GM19452 (cell line): ENCODE data around the gene CBFA2T3.
"Not testable (repeated sequence)": the region's sequence is repeated elsewhere in the genome, so short reads cannot be mapped to it uniquely, and the experiment has no call there.

Experiments used
- ATAC-seq: cut with Tn5 transposase; IDR thresholded peaks from one replicate; pipeline ENCODE4 v1.9.1; 2021; ENCODE audit not compliant: unreplicated experiment

The CBFA2T3 gene

DNA sequence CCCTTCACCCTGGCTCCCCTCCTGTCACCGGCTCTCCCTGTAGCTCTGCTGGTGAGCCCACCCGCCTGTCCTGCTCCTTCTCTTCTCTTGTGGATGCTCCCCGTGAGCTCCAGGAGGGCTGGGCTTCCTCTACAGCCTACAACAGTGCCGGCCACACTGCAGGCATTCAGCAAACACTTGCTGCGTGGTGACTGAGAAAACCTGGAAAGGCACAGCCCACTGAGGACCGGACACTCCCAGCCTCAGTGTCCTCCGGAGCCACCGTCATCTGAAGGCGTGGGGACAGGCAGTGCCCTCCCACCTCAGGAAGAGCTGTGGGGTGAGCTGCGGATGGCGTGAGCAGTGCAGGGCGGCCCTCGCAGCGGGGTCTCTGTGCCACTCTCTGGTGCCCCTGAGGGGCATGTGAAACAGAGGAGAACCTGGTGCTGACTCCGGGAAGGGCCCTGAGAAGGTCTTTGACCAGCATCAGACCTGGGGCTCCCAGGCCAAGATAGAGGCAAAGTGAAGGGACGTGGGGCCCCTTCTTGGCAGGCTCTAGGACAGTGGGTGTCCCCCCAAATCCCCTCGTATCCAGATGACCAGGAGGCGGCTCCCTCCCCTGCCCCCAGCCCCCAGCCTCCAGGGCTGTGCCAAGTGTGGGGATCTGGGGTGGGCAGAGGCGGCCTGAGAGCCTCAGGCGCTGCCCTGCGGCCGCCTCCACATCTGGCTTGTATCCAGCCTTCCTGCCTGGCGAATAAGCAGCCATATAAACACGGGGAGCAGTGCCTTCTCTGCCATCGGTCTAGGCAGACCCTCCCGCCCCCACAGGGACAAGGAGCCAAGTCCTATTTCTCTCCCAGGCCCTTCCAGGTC, 66.5 kb downstream of the CBFA2T3 start:
- no peak for ATAC-seq

- no peak for ATAC-seq
Measured at GRCh38 chr16:88909431-88910210, 67.4 kb downstream of the CBFA2T3 start.

DNA sequence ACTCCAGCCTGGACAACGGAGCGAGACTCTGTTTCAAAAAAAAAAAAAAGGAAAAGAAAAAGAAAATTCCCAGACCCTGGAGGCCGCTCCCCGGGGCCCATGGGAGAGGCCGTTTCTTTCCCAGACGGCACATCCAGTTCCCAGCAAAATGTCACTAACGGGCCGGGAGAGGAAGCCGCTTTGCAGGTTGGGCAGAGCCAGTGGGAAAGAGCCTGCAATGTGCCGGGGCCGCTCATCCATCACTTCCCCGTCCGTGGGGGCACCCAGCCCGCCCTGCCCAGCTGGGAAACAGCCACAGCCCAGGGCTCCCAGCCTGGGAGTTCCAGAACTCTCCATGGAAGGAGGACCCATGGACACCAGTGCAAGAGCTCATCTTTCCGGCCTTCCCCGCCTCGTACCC, 68.7 kb downstream of the CBFA2T3 start:
- no peak for ATAC-seq

DNA sequence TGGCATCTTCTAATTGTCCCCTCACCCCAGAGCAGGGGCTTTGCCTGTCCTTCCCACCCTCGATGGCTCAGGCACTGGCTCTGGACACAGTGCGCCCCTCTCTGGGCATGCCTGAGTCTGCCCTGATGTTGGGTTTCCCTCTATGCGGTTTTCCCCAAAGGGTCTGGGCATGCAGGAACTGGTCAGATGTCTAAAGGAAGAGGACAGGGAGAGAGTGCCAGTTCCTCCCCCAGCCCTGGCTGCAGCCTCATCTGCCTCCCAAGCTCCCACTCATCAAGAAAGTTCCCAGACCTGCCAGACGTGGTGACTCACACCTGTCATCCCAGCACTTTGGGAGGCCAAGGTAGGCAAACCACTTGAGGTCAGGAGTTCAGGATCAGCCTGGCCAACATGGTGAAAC, 69.2 kb downstream of the CBFA2T3 start:
- no peak for ATAC-seq

DNA sequence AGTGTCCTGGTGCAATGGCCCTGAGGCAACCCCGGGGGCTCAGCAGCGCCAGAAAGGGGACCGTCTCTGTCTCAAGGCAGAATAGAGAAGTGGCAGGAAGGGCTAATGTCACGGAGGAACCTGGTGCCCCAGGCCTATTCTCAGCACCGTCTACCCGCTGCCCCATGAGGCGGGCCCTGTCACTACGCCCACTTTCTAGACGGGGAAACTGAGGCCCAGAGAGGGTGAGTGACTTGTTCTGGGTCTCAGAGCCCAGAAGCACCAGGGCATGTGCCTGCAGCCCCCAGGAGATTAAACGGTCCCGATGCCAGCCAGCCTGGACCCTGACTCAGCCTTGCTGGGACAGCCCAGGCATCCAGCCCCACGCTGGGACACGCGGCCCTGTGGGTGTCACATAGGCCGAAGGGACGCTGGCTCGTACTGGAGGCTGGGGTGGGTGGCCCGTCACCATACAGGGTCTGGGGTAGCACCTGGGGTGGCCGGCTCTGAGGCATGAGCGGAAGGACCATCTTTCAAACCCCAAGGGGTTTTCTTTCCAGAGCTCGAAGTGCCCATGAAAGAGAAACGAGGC, 70.4 kb downstream of the CBFA2T3 start:
- no peak for ATAC-seq

GRCh38 chr16:88906020-88906419, 71.0 kb downstream of the CBFA2T3 start:
- no peak for ATAC-seq

- no peak for ATAC-seq
Measured at GRCh38 chr16:88905563-88905962, 71.4 kb downstream of the CBFA2T3 start.

GRCh38 chr16:88904676-88905365, 72.2 kb downstream of the CBFA2T3 start:
- ATAC-seq = no peak

DNA sequence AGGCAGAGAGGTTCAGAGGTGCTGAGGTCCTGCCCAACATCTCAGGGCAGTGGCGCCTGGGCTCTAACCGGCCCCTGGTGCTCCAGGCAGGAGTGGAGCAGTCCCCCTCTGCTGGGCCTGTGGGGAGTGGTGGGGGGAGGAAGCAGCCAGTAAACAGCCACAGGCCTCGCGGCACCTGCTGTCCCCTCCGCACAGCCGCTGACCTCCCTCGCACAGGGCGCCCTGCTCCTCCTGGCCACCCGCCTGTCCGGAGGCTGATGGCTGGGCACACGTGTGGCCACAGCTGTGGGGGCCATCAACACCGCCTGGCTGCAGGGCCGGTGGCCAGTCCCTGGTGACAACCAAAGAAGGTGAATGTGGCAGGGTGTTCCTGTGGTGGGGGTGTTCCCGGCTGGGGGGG, 73.7 kb downstream of the CBFA2T3 start:
- ATAC-seq = no peak

- ATAC-seq = no peak
Measured at GRCh38 chr16:88902744-88903143, 74.3 kb downstream of the CBFA2T3 start.

- ATAC-seq = no peak
Measured at GRCh38 chr16:88901718-88902337, 75.2 kb downstream of the CBFA2T3 start.

- ATAC-seq = no peak
Measured at GRCh38 chr16:88900662-88901052, 76.3 kb downstream of the CBFA2T3 start.

- ATAC-seq = no peak
Measured at GRCh38 chr16:88899901-88900661, 76.9 kb downstream of the CBFA2T3 start.

DNA sequence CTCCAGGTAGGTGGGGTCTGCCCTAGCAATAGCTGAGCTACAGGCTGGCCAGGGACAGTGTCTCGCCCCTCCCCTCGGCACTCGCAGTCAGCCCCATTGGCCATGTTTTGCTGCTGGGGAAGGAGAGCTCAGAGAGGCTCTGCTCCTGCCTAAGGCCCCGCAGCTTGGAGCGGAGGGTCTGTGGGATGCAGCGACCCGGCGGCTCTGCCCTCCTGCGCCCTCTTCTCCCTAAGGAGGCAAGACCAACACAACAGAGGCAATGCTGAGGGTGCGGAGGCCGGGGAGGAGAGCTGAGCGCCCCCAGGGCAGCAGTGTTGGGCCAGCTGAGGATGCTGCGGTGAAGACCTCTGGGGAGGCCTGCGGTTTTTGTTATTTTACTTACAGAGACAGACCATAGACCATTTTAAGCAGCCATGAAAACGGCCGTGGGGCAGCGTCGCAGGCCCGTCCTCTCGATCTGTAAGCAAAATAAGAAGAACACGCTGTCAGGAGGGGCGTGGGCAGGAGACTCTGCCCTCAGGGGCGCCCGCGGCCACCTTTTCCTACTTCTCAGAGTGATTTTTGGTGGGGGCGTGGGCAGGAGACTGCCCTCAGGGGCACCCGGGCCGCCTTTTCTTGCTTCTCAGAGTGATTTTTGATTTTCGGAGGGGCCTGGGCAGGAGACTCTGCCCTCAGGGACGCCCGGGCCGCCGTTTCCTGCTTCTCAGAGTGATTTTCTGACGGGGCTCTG, 79.1 kb downstream of the CBFA2T3 start:
- ATAC-seq = no peak

GRCh38 chr16:88896238-88897070, 80.6 kb downstream of the CBFA2T3 start:
- ATAC-seq = no peak

DNA sequence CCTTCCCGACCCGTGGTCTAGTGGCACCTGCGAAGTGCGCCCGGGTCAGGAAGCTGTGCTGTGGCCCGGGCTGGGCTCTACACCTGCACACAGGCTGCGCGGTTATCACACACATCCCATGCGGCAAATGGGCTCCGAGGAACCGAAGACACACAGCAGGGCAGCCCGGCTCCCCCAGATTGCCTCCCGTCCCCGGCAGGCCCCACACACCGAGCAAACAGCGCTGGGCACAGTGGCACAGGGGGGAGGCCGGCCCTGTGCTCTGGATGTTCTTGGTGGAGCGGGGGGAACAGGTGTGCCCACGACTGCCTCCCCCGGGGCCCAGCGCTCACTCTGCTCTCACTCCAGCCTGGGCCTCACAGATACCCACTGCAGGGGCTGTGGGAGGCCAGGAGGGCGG, 81.7 kb downstream of the CBFA2T3 start:
- ATAC-seq = no peak

- ATAC-seq = no peak
Measured at GRCh38 chr16:88894681-88895300, 82.2 kb downstream of the CBFA2T3 start.

DNA sequence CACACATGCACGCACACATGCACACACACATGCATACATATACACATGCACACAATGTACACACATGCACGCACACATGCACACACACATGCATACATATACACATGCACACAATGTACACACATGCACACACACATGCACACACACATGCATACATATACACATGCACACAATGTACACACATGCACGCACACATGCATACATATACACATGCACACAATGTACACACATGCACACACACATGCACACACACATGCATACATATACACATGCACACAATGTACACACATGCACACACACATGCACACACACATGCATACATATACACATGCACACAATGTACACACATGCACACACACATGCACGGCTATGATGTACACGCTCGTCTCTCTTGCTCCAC, 82.7 kb downstream of the CBFA2T3 start:
- ATAC-seq = not testable (repeated sequence)
